ENCODE measurements around the gene HID1. TPM values are rescaled to one million over a fixed set of nuclear protein-coding genes. Genes with fewer than 3 reads are reported as not detected.

The HID1 gene
- total and polyA plus RNA-seq, 9 of the 15 experiments (the other 6 are each of a cell fraction or from before 2014, with no cell fraction given), result 0.14 to 2.1 (median 0.54) TPM; not detected in 2

GRCh38 chr17:74951680-74952421 is 20.7 kb downstream of the HID1 start:
- no peak for FAIRE-seq

GRCh38 chr17:74951065-74951464 is 21.5 kb downstream of the HID1 start:
- H3K79me2 ChIP-seq (ENCODE audit: control insufficient read depth, insufficient read depth, low read length), result no peaks in the 10 kb centered on the region
- no TSS peak for BruUV-seq (replicated peaks)
- no peaks in the 10 kb centered on the region for H3K9me1 ChIP-seq (ENCODE audit: control insufficient read depth, insufficient read depth, low read length)
- peaks cover 14 to 50% of the 10 kb centered on the region in 2 experiments; a peak in 4 of 5 replicates for H3K27me3 ChIP-seq (ENCODE audit: control insufficient read depth in 2 of 2, insufficient read depth in 2 of 2, low read length in 2 of 2)
- no peak overlapping the region for H3K27ac ChIP-seq (ENCODE audit: extremely low read depth, low read depth, low read length)
- no peak overlapping the region for H3K4me3 ChIP-seq
- H3K9ac ChIP-seq (ENCODE audit: insufficient read depth in 1 of 2, low read depth in 2 of 2, low read length in 2 of 2), result no peak overlapping the region
- H3K9me3 ChIP-seq (replicated peaks; ENCODE audit: control insufficient read depth, insufficient read depth, low read depth, low read length), result no peaks in the 10 kb centered on the region
- CTCF ChIA-PET (ENCODE audit: low intra/inter-chr PET ratio), result no interaction called here
- intact Hi-C loops (cut with micrococcal nuclease), result no loop called here
- no peaks in the 10 kb centered on the region for H3K36me3 ChIP-seq (ENCODE audit: control insufficient read depth, insufficient read depth, low read length)
- 0% methylated on average over 3 of the region's 3 CpGs for WGBS (ENCODE audit: insufficient coverage, low coverage, missing lambda C conversion rate)
- ATAC-seq, result no peak
- FAIRE-seq, result no peak
- H2AFZ ChIP-seq (ENCODE audit: low read depth, low read length), result no peak overlapping the region
- H3K4me1 ChIP-seq (replicated peaks in 1 of 2; ENCODE audit: control insufficient read depth in 2 of 2, insufficient read depth in 2 of 2, low read length in 2 of 2), result peaks cover 0 to 37% of the 10 kb centered on the region in 2 experiments; a peak in 3 of 5 replicates
- DNase-seq (ENCODE audit: extremely low read depth in 1 of 4, low spot score in 3 of 4), result no peak
- in situ Hi-C loops (cut with MboI), result no loop called here
- H4K20me1 ChIP-seq (replicated peaks; ENCODE audit: control insufficient read depth, insufficient read depth, low read length), result no peaks in the 10 kb centered on the region
- POLR2A ChIA-PET, result interaction anchor here (0.6 to 1.4 kb wide), 5 partner anchors 10 to 204 kb away, joined by 3 to 6 read pairs (median 3); partner anchors contain the start of gene JPT1
- H3K4me2 ChIP-seq (ENCODE audit: insufficient read depth, low read length), result no peak overlapping the region
- TF ChIP-seq ZBTB17 (CRISPR knock-in tag; IDR thresholded peaks at IDR 0.05), result no peak
- TF ChIP-seq, protein P1, sequence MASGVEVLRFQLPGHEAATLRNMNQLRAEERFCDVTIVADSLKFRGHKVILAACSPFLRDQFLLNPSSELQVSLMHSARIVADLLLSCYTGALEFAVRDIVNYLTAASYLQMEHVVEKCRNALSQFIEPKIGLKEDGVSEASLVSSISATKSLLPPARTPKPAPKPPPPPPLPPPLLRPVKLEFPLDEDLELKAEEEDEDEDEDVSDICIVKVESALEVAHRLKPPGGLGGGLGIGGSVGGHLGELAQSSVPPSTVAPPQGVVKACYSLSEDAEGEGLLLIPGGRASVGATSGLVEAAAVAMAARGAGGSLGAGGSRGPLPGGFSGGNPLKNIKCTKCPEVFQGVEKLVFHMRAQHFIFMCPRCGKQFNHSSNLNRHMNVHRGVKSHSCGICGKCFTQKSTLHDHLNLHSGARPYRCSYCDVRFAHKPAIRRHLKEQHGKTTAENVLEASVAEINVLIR (CRISPR knock-in tag; IDR thresholded peaks at IDR 0.05), result no peak
- TF ChIP-seq CLOCK (CRISPR knock-in tag; IDR thresholded peaks at IDR 0.05; ENCODE audit: borderline replicate concordance), result no peak
- TF ChIP-seq CCNT2 (IDR thresholded peaks at IDR 0.05; ENCODE audit: borderline replicate concordance, extremely low read depth, insufficient read length, low read depth, low read length), result no peak
- no peak for TF ChIP-seq ZNF311 (CRISPR knock-in tag; IDR thresholded peaks at IDR 0.05)
- TF ChIP-seq, protein P2, sequence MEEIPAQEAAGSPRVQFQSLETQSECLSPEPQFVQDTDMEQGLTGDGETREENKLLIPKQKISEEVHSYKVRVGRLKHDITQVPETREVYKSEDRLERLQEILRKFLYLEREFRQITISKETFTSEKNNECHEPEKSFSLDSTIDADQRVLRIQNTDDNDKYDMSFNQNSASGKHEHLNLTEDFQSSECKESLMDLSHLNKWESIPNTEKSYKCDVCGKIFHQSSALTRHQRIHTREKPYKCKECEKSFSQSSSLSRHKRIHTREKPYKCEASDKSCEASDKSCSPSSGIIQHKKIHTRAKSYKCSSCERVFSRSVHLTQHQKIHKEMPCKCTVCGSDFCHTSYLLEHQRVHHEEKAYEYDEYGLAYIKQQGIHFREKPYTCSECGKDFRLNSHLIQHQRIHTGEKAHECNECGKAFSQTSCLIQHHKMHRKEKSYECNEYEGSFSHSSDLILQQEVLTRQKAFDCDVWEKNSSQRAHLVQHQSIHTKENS (CRISPR knock-in tag; IDR thresholded peaks at IDR 0.05), result no peak

More at GRCh38 chr17:74951680-74952421, 20.7 kb downstream of the HID1 start:
- H3K4me1 ChIP-seq (replicated peaks in 1 of 2; ENCODE audit: control insufficient read depth in 2 of 2, insufficient read depth in 2 of 2, low read length in 2 of 2), result peaks cover 0 to 37% of the 10 kb centered on the region in 2 experiments; a peak in 3 of 5 replicates
- H3K27ac ChIP-seq (ENCODE audit: extremely low read depth, low read depth, low read length), result no peak overlapping the region
- H3K4me3 ChIP-seq, result no peak overlapping the region
- no peak overlapping the region for H2AFZ ChIP-seq (ENCODE audit: low read depth, low read length)
- peaks cover 4% of the 10 kb centered on the region; the same call in 1 of the 2 replicates for H3K9me3 ChIP-seq (replicated peaks; ENCODE audit: control insufficient read depth, insufficient read depth, low read depth, low read length)
- no TSS peak for BruUV-seq (replicated peaks)
- peak in 1 of 4 experiments; percentile 38 for DNase-seq (ENCODE audit: extremely low read depth in 1 of 4, low spot score in 3 of 4)
- in situ Hi-C loops (cut with MboI) (no loop called here), intact Hi-C loops (cut with micrococcal nuclease) (no loop called here)
- peaks cover 13 to 42% of the 10 kb centered on the region in 2 experiments; a peak in 4 of 5 replicates for H3K27me3 ChIP-seq (ENCODE audit: control insufficient read depth in 2 of 2, insufficient read depth in 2 of 2, low read length in 2 of 2)
- no peak for TF ChIP-seq CCNT2 (IDR thresholded peaks at IDR 0.05; ENCODE audit: borderline replicate concordance, extremely low read depth, insufficient read length, low read depth, low read length)
- no peak for TF ChIP-seq NR2F6 (CRISPR knock-in tag; IDR thresholded peaks at IDR 0.05)
- no peak for TF ChIP-seq TBP (optimal IDR thresholded peaks at IDR 0.05; ENCODE audit: low read depth, low read length)
- no peak for TF ChIP-seq TAF1 (IDR thresholded peaks at IDR 0.05; ENCODE audit: control insufficient read depth, extremely low read depth, insufficient read depth, low read length, severe bottlenecking)
- ATAC-seq, result no peak
- ChIA-PET CTCF (ENCODE audit: low intra/inter-chr PET ratio) (no interaction called here), POLR2A (interaction anchor here (0.7 to 0.9 kb wide), 4 partner anchors 9 to 203 kb away, joined by 3 to 6 read pairs (median 4); partner anchors contain the start of gene JPT1)
- no peaks in the 10 kb centered on the region for H3K79me2 ChIP-seq (ENCODE audit: control insufficient read depth, insufficient read depth, low read length)
- WGBS (ENCODE audit: insufficient coverage, low coverage, missing lambda C conversion rate), result 19% methylated on average over 22 of the region's 32 CpGs
- peak overlapping the region in 1 of 2 experiments; percentile 52; a peak in 1 of 4 replicates for H3K9ac ChIP-seq (ENCODE audit: insufficient read depth in 1 of 2, low read depth in 2 of 2, low read length in 2 of 2)
- no peak overlapping the region for H3K4me2 ChIP-seq (ENCODE audit: insufficient read depth, low read length)
- no peaks in the 10 kb centered on the region for H4K20me1 ChIP-seq (replicated peaks; ENCODE audit: control insufficient read depth, insufficient read depth, low read length)
- no peaks in the 10 kb centered on the region for H3K9me1 ChIP-seq (ENCODE audit: control insufficient read depth, insufficient read depth, low read length)
- H3K36me3 ChIP-seq (ENCODE audit: control insufficient read depth, insufficient read depth, low read length), result no peaks in the 10 kb centered on the region
